Measurements from ENCODE around the gene FRAS1. TPM values are rescaled to one million over a fixed set of nuclear protein-coding genes. Genes with fewer than 3 reads are reported as not detected.

FRAS1 gene
- total and polyA plus RNA-seq, 2 of the 8 experiments (the other 6 are each of a cell fraction or from before 2014, with no cell fraction given), result 38.5 to 109 TPM

DNA sequence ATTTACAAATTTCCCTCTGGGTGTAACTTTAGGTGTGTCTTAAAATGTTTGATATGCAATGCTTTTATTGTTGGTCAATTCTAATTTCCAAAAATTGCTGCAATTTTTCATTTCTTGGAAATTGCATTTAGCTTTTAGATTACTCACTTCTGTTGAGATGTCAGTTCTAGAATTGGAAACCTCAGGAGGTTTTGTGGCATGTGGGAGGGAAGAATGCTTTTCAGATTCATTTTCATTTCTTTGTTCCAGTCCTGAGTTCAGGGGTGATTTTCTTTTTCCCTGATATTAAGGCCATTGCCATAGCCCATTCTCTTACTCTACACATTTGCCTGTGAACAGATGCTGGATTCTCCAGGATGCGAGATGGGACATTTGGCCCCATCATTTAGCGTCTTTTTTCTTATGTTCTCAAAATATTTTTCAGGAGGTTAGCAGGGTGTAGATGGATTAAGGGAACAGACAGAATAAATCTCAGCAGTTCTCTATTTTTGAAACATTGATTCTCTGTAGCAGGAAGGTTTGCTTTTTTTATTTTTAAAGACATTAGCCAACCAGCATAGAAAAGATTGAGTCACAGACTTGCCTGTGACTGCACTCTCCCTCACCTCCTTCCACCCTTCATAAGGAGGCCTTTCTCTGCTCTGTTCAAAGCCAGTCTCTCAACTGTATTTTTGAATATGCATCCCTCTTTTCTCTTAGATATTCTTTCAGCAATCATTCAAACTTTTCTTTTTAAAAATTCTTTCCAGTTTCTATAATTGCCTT, 256.0 kb downstream of the FRAS1 start:
- H3K79me1 ChIP-seq (ENCODE audit: low read depth, low read length), result no peaks in the 10 kb centered on the region
- H3K23ac ChIP-seq (ENCODE audit: insufficient read length), result no peak overlapping the region
- H3K4me3 ChIP-seq (ENCODE audit: extremely low read depth in 1 of 4, insufficient read depth in 2 of 4, low read depth in 3 of 4, low read length in 4 of 4), result no peak overlapping the region
- no peak overlapping the region for H2BK15ac ChIP-seq (ENCODE audit: low read length)
- H3K27ac ChIP-seq (ENCODE audit: low read depth, low read length), result no peak overlapping the region
- H2BK12ac ChIP-seq (ENCODE audit: low read depth, low read length), result no peak overlapping the region
- H3K9me3 ChIP-seq (ENCODE audit: insufficient read depth in 2 of 2, low read depth in 1 of 2, low read length in 1 of 2), result no peaks in the 10 kb centered on the region
- no peak overlapping the region for H4K5ac ChIP-seq (ENCODE audit: insufficient read length, low read depth, low read length)
- no peak overlapping the region for H3K56ac ChIP-seq (replicated peaks; ENCODE audit: insufficient read length, low read depth, low read length)
- no peak overlapping the region for H2BK120ac ChIP-seq (replicated peaks; ENCODE audit: low read depth, low read length)
- FAIRE-seq (no peak), DNase-seq (ENCODE audit: low read depth in 1 of 2, low spot score in 2 of 2) (no peak)
- no peaks in the 10 kb centered on the region for H3K27me3 ChIP-seq (replicated peaks in 1 of 4; ENCODE audit: control insufficient read depth in 3 of 4, extremely low read depth in 1 of 4, insufficient read depth in 3 of 4, low read length in 3 of 4)
- no peaks in the 10 kb centered on the region for H3K79me2 ChIP-seq (ENCODE audit: control insufficient read depth in 1 of 2, insufficient read depth in 2 of 2, low read length in 2 of 2)
- ChIA-PET POLR2A (ENCODE audit: partially characterized antibody) (interaction anchor here (0.7 kb wide), 1 partner anchor 465 kb away, joined by 4 read pairs; no protein-coding TSS in a partner anchor), CTCF (ENCODE audit: partially characterized antibody) (interaction anchor here (0.7 to 2.0 kb wide), 4 partner anchors 10 to 264 kb away, joined by 3 to 5 read pairs (median 4); no protein-coding TSS in a partner anchor)
- H3K14ac ChIP-seq (ENCODE audit: insufficient read length), result no peak overlapping the region
- peaks cover 3 to 22% (median 7%) of the 10 kb centered on the region in 4 experiments; a peak in 5 of 7 replicates for H3K4me1 ChIP-seq (replicated peaks in 1 of 4; ENCODE audit: control insufficient read depth in 3 of 4, insufficient read depth in 4 of 4, low read length in 3 of 4)
- H4K20me1 ChIP-seq (replicated peaks in 1 of 2; ENCODE audit: control insufficient read depth in 1 of 2, insufficient read depth in 2 of 2, low read length in 2 of 2), result no peaks in the 10 kb centered on the region
- H2BK20ac ChIP-seq (ENCODE audit: low read length), result no peak overlapping the region
- H3K18ac ChIP-seq (ENCODE audit: extremely low read depth, low read length), result no peak overlapping the region
- H4K91ac ChIP-seq (replicated peaks; ENCODE audit: insufficient read length, low read length), result no peak overlapping the region
- no peak overlapping the region for H3K9ac ChIP-seq (replicated peaks in 1 of 4; ENCODE audit: extremely low read depth in 1 of 4, low read depth in 3 of 4, low read length in 3 of 4)
- H2BK5ac ChIP-seq (ENCODE audit: low read depth, low read length), result no peak overlapping the region
- H4K8ac ChIP-seq (ENCODE audit: extremely low read depth, insufficient read depth, low read length), result no peak overlapping the region
- WGBS, 2 experiments (ENCODE audit: extremely low coverage in 1 of 2, insufficient coverage in 1 of 2, insufficient read length in 1 of 2, insufficient replicate concordance in 2 of 2, low coverage in 1 of 2, low lambda C conversion rate in 2 of 2, missing lambda C conversion rate in 1 of 2), result 81% methylated on average over 2 of the region's 2 CpGs; no CpG with 5 or more reads in 1 of the 2 experiments
- no peak overlapping the region for H2AK5ac ChIP-seq (ENCODE audit: low read depth, low read length)
- H3K36me3 ChIP-seq (ENCODE audit: control insufficient read depth in 2 of 4, insufficient read depth in 4 of 4, low read length in 3 of 4), result peaks cover 17 to 60% (median 45%) of the 10 kb centered on the region in 4 experiments
- no peak overlapping the region for H3K4ac ChIP-seq (replicated peaks; ENCODE audit: insufficient read length, low read depth, low read length)
- H2AFZ ChIP-seq (ENCODE audit: low read length), result no peak overlapping the region
- H3K23me2 ChIP-seq (ENCODE audit: low read depth, low read length), result no peaks in the 10 kb centered on the region
- no peak overlapping the region for H3K4me2 ChIP-seq (ENCODE audit: insufficient read depth in 1 of 2, low read depth in 2 of 2, low read length in 2 of 2)
- no peak for TF ChIP-seq HDAC6 (IDR thresholded peaks at IDR 0.05; ENCODE audit: low read depth, low read length)
- TF ChIP-seq, protein P1, sequence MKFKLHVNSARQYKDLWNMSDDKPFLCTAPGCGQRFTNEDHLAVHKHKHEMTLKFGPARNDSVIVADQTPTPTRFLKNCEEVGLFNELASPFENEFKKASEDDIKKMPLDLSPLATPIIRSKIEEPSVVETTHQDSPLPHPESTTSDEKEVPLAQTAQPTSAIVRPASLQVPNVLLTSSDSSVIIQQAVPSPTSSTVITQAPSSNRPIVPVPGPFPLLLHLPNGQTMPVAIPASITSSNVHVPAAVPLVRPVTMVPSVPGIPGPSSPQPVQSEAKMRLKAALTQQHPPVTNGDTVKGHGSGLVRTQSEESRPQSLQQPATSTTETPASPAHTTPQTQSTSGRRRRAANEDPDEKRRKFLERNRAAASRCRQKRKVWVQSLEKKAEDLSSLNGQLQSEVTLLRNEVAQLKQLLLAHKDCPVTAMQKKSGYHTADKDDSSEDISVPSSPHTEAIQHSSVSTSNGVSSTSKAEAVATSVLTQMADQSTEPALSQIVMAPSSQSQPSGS (IDR thresholded peaks at IDR 0.05; ENCODE audit: low read length), result no peak
- TF ChIP-seq EGR1 (IDR thresholded peaks at IDR 0.05; ENCODE audit: borderline replicate concordance, low read depth, low read length), result no peak
- no peak for TF ChIP-seq KDM1A (IDR thresholded peaks at IDR 0.05; ENCODE audit: borderline replicate concordance, low read length)
- no peak for TF ChIP-seq JUND (IDR thresholded peaks at IDR 0.05; ENCODE audit: low read length)
- TF ChIP-seq, protein P2, sequence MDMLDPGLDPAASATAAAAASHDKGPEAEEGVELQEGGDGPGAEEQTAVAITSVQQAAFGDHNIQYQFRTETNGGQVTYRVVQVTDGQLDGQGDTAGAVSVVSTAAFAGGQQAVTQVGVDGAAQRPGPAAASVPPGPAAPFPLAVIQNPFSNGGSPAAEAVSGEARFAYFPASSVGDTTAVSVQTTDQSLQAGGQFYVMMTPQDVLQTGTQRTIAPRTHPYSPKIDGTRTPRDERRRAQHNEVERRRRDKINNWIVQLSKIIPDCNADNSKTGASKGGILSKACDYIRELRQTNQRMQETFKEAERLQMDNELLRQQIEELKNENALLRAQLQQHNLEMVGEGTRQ (IDR thresholded peaks at IDR 0.05; ENCODE audit: low read length), result no peak
- no peak for TF ChIP-seq RAD21 (IDR thresholded peaks at IDR 0.05 in 1 of 2, conservative IDR thresholded peaks at IDR 0.05 in 1 of 2; ENCODE audit: low read depth in 2 of 2, low read length in 2 of 2)
- TF ChIP-seq SP1 (IDR thresholded peaks at IDR 0.05; ENCODE audit: low read depth, low read length), result no peak
- TF ChIP-seq GABPA (IDR thresholded peaks at IDR 0.05; ENCODE audit: borderline replicate concordance, insufficient read depth, low read length), result no peak

Data from H1 (cell line).